Aorta (tissue), 5 donors: ENCODE results near the gene NIPAL3. TPM values are rescaled to one million over a fixed set of nuclear protein-coding genes. Genes with fewer than 3 reads are reported as not detected.
"Not testable (repeated sequence)": the region's sequence is repeated elsewhere in the genome, so short reads cannot be mapped to it uniquely, and the experiment has no call there.

Experiments
- ATAC-seq: fragments of 200-7000 bp; cut with Tn5 transposase; one replicate; pipeline ENCODE4 v1.9.1; 2022; ENCODE audit warnings: moderate library complexity; ENCODE audit not compliant: low FRiP score
- DNase-seq, 2 donors: peaks; one replicate each; pipeline ENCODE4 v3.0.0-alpha.2; 2020
- H3K27ac ChIP-seq, 2 donors: one replicate each; pipeline ENCODE4 v1.5.1; 2013; ENCODE audit warnings: low read length in 2 of 2, mild to moderate bottlenecking in 2 of 2, moderate library complexity in 2 of 2, control low read depth in 1 of 2, inconsistent platforms in 1 of 2, low read depth in 1 of 2
- H3K27me3 ChIP-seq, 2 donors: one replicate each; pipeline ENCODE4 v1.6.1; 2013; ENCODE audit warnings: control low read depth in 1 of 2, low read length in 1 of 2, mild to moderate bottlenecking in 1 of 2, moderate library complexity in 1 of 2; ENCODE audit not compliant: insufficient read depth in 2 of 2, control insufficient read depth in 1 of 2
- H3K36me3 ChIP-seq, 2 donors: one replicate each; pipeline ENCODE4 v1.6.1; 2013; ENCODE audit warnings: control low read depth in 1 of 2, low read length in 1 of 2, mild to moderate bottlenecking in 1 of 2; ENCODE audit not compliant: insufficient read depth in 2 of 2, control insufficient read depth in 1 of 2
- H3K4me1 ChIP-seq, 2 donors: one replicate each; pipeline ENCODE4 v1.6.1; 2013; ENCODE audit warnings: low read length in 2 of 2, control low read depth in 1 of 2, mild to moderate bottlenecking in 1 of 2, moderate library complexity in 1 of 2; ENCODE audit not compliant: insufficient read depth in 2 of 2, control insufficient read depth in 1 of 2
- H3K4me3 ChIP-seq, 2 donors: one replicate each; pipeline ENCODE4 v1.5.1; 2013; ENCODE audit warnings: low read length in 2 of 2, control low read depth in 1 of 2, mild to moderate bottlenecking in 1 of 2
- H3K9me3 ChIP-seq: one replicate; pipeline ENCODE4 v1.6.1; 2013; ENCODE audit warnings: mild to moderate bottlenecking, low read length; ENCODE audit not compliant: control insufficient read depth
- WGBS, 2 donors: extraction: QIAGEN DNeasy Blood & Tissue Kit; methylation state at CpG; one replicate each; pipeline ENCODE4 v1.1.7; 2013; 5-methylcytosine and 5-hydroxymethylcytosine counted together
- intact Hi-C, 2 donors: fragments of 100-400 bp; cut with DNase I; formaldehyde crosslinking; loops; one replicate each; pipeline versions ENCODE4 v1.14.2 to v1.15.0; 2022
- polyA plus RNA-seq, 2 donors: library from polyadenylated mRNA; stranded (reverse); fragments of 200-250 nt; gene quantifications; one replicate each; pipeline ENCODE4 v1.2.3, GENCODE V29; 2013
- total RNA-seq, 2 donors: library from RNA; stranded (reverse); fragmentation: NEBNext Ultra II Directional; extraction: Animal tissue kit (Norgen Biotek cat#: 25700); gene quantifications; one replicate each; pipeline ENCODE4 v1.2.1, GENCODE V29; 2021
- donor health status: healthy with polysubstance abuse.
- donor health status: Bipolar disorder and iron deficiency.
- donor health status: DM: no; HTN: no; CAD: no.
- donor health status: DM: no; HTN: no; CAD: no.
- donor health status: DM: yes; HTN: yes; CAD: no.

The NIPAL3 gene
- total and polyA plus RNA-seq, 4 donors = 6.3 to 13.0 (median 8.2) TPM

DNA sequence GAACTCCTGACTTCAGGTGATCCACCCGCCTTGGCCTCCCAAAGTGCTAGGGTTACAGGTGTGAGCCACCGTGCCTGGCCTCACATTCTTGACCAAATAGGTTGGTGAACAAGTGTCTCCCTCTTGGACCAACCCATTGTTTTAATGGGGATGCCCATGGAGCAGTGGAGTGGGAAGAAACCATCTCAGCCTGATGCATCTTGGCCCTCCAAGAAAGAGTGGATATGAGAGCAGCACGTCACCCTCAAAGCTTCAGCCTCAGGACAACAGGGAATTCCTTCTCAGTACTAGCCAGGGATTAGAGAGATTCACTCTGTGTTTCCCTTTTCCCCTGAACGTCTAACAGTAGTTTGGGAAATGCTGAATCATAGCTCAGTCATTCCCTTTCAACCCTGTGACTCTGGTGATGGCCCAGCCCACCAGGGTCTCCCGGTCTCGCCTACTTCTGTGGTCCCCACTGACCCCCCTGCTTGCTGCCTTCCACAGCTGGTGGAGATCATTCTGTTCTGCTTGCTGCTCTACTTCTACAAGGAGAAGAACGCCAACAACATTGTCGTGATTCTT lies 37.4 kb downstream of the NIPAL3 start:
- 83 to 86% methylated on average over 8 of the region's 8 CpGs for WGBS, 2 donors
- no peak overlapping the region for H3K4me3 ChIP-seq
- H3K27ac ChIP-seq = no peak overlapping the region
- no peaks in the 10 kb centered on the region for H3K4me1 ChIP-seq
- H3K27me3 ChIP-seq = no peaks in the 10 kb centered on the region
- no peaks in the 10 kb centered on the region for H3K9me3 ChIP-seq
- intact Hi-C loops = no loop called here
- no peak for ATAC-seq
- DNase-seq = no peak
- H3K36me3 ChIP-seq = peaks cover 0 to 6% of the 10 kb centered on the region in 2 donors

DNA sequence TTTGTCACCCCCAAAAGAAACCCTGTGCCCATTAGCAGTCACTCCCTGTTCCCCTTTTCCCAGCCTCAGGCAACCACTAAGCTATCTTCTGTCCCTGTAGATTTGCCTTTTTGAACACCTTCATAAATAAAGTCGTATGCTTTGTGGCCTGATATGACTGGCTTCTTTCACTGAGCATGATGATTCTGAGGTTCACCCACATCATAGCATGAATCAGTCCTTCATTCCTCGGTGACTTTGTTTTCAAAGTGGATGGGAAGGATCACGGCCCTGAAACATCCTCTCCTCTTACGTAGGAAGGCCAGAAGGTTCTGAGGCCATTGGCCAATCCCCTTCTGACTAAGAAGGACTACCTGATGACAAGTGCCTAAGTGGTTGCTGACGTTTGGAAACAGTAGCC lies 39.1 kb downstream of the NIPAL3 start:
- peaks cover 0 to 6% of the 10 kb centered on the region in 2 donors for H3K36me3 ChIP-seq
- no peak for DNase-seq
- H3K9me3 ChIP-seq = no peaks in the 10 kb centered on the region
- no peaks in the 10 kb centered on the region for H3K4me1 ChIP-seq
- no peak overlapping the region for H3K4me3 ChIP-seq
- 74 to 78% methylated on average over 5 of the region's 5 CpGs for WGBS, 2 donors
- intact Hi-C loops = no loop called here
- no peak for ATAC-seq
- no peak overlapping the region for H3K27ac ChIP-seq
- no peaks in the 10 kb centered on the region for H3K27me3 ChIP-seq

GRCh38 chr1:24455272-24455671 lies 39.7 kb downstream of the NIPAL3 start:
- ATAC-seq = no peak
- intact Hi-C loops = no loop called here
- 95 to 98% methylated on average over 5 of the region's 5 CpGs for WGBS, 2 donors
- Histone ChIP-seq H3K36me3 (peaks cover 0 to 6% of the 10 kb centered on the region in 2 donors), H3K4me1 (no peaks in the 10 kb centered on the region), H3K27me3 (no peaks in the 10 kb centered on the region), H3K27ac (no peak overlapping the region), H3K4me3 (no peak overlapping the region), H3K9me3 (no peaks in the 10 kb centered on the region)
- DNase-seq = no peak

GRCh38 chr1:24457866-24458265 lies 42.3 kb downstream of the NIPAL3 start:
- Histone ChIP-seq H3K4me3 (no peak overlapping the region), H3K27ac (no peak overlapping the region), H3K4me1 (no peaks in the 10 kb centered on the region), H3K36me3 (no peaks in the 10 kb centered on the region), H3K9me3 (no peaks in the 10 kb centered on the region), H3K27me3 (no peaks in the 10 kb centered on the region)
- DNase-seq = no peak
- 90 to 92% methylated on average over 3 of the region's 3 CpGs for WGBS, 2 donors
- intact Hi-C loops = no loop called here
- no peak for ATAC-seq

- DNase-seq (no peak), ATAC-seq (no peak)
- Histone ChIP-seq H3K9me3 (no peaks in the 10 kb centered on the region), H3K4me1 (no peaks in the 10 kb centered on the region), H3K4me3 (no peak overlapping the region), H3K36me3 (no peaks in the 10 kb centered on the region), H3K27me3 (no peaks in the 10 kb centered on the region), H3K27ac (no peak overlapping the region)
- intact Hi-C loops = no loop called here
- 84 to 86% methylated on average over 6 of the region's 6 CpGs for WGBS, 2 donors
Measured at GRCh38 chr1:24459551-24460266, 44.1 kb downstream of the NIPAL3 start.

- H3K4me1 ChIP-seq, H3K4me3 ChIP-seq, DNase-seq, H3K27ac ChIP-seq, H3K9me3 ChIP-seq, intact Hi-C loops, H3K27me3 ChIP-seq, H3K36me3 ChIP-seq, ATAC-seq: not testable (repeated sequence)
- 85% methylated on average over 4 of the region's 4 CpGs for WGBS, 2 donors
Measured at GRCh38 chr1:24462128-24462527, 46.5 kb downstream of the NIPAL3 start.

DNA sequence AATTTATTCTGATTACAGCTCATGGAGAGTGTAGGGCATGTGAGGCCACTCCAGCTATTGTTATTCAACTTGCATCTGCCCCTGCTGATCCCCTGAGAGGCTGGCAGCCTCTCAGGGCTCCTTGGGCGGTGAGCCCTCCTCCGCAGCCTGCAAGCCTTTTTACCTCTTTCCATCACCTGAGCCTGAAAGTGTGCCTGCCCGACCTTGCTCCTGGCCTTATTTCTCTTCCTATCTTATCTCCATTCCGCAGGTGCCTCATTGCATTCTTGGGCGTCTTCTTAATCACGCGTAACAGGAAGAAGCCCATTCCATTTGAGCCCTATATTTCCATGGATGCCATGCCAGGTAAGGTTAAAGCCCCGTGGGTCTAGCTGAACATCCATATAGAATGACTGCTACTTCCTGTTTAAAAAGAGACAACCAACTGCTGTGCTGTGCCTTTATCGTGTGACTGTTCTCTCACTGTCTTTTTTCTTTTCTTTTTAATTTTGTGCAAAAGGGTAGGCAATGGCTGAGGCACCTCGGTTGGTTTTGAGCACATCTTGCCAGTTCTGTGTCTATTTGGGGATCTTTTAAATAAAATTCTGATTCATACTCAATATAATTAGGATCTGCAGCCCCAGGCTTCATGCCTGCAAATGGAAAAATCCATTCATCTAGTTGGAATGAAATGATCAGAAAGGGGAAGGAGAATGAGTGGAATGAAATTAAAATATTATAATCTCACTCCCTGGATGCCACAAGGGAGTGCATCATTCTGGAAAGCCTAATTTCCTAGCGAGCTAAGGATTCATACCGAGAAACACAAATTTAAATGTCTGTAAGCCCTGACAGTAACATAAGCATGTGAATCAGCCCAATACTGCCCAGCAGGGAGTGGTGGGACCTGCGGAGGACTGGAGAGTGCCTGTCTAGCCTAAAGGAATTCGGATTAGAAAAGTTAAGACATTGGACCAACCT lies 48.5 kb downstream of the NIPAL3 start:
- no peaks in the 10 kb centered on the region for H3K4me1 ChIP-seq
- intact Hi-C loops = no loop called here
- H3K9me3 ChIP-seq = no peaks in the 10 kb centered on the region
- no peaks in the 10 kb centered on the region for H3K27me3 ChIP-seq
- ATAC-seq (no peak), DNase-seq (no peak)
- H3K36me3 ChIP-seq = peaks cover 0 to 3% of the 10 kb centered on the region in 2 donors
- WGBS, 2 donors = 54 to 62% methylated on average over 14 of the region's 14 CpGs
- no peak overlapping the region for H3K27ac ChIP-seq
- H3K4me3 ChIP-seq = no peak overlapping the region

DNA sequence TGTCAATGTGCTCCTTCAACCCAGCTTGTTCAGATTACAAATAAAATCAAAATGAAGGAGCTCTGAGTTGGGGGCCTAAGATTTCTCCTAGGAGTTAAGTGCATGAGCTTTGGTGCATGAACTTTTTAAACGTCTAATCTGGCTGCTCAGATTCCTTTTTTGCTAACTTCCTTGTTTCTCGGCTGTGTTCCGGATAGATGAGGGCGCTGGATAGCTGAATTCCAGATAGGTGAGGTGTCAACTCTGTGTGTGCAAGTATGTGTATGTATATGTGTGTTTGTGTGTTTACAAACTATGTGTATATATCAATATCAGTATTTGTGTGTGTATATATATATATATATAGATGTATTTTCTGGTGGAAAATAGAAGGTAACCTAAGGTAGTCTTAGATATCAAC lies 49.5 kb downstream of the NIPAL3 start:
- WGBS, 2 donors = 75 to 81% methylated on average over 4 of the region's 4 CpGs

More for the DNA sequence above, 49.5 kb downstream of the NIPAL3 start:
- ATAC-seq (no peak), DNase-seq (no peak)
- Histone ChIP-seq H3K27ac (no peak overlapping the region), H3K4me3 (no peak overlapping the region), H3K9me3 (no peaks in the 10 kb centered on the region), H3K27me3 (no peaks in the 10 kb centered on the region), H3K36me3 (peaks cover 0 to 3% of the 10 kb centered on the region in 2 donors), H3K4me1 (no peaks in the 10 kb centered on the region)
- intact Hi-C loops = loop anchor here in 1 of 2 donors (5.0 kb wide), 1 partner anchor 442 kb away; no protein-coding TSS in a partner anchor
